ENCODE results near the gene ATPAF2.

The ATPAF2 gene

GRCh38 chr17:18028114-18028951 is 10.6 kb downstream of the ATPAF2 start:
- Mint-ChIP-seq H3K27ac (no peak overlapping the region), H3K9me3 (ENCODE audit: low read depth) (no peaks in the 10 kb centered on the region), H3K27me3 (no peaks in the 10 kb centered on the region), H3K4me1 (ENCODE audit: low read depth) (peaks cover 24% of the 10 kb centered on the region), H3K36me3 (peaks cover 6% of the 10 kb centered on the region), H3K4me3 (no peak overlapping the region)

- Mint-ChIP-seq H3K27ac (no peak overlapping the region), H3K4me3 (no peak overlapping the region)
Observed at GRCh38 chr17:18027280-18027679, 11.7 kb downstream of the ATPAF2 start.

GRCh38 chr17:18025945-18026776 is 12.8 kb downstream of the ATPAF2 start:
- Mint-ChIP-seq H3K4me3 (peak overlapping the region; percentile 63), H3K4me1 (ENCODE audit: low read depth) (peaks cover 17% of the 10 kb centered on the region), H3K27ac (peak overlapping the region; percentile 24)

More at GRCh38 chr17:18027280-18027679, 11.7 kb downstream of the ATPAF2 start:
- Mint-ChIP-seq H3K36me3 (peaks cover 6% of the 10 kb centered on the region), H3K4me1 (ENCODE audit: low read depth) (peaks cover 17% of the 10 kb centered on the region), H3K27me3 (no peaks in the 10 kb centered on the region), H3K9me3 (ENCODE audit: low read depth) (no peaks in the 10 kb centered on the region)

GRCh38 chr17:18025241-18025944 is 13.6 kb downstream of the ATPAF2 start:
- no peaks in the 10 kb centered on the region for H3K9me3 Mint-ChIP-seq (ENCODE audit: low read depth)
- H3K27me3 Mint-ChIP-seq = no peaks in the 10 kb centered on the region
- H3K27ac Mint-ChIP-seq = peak overlapping the region; percentile 24
- peak overlapping the region; percentile 63 for H3K4me3 Mint-ChIP-seq
- peaks cover 17% of the 10 kb centered on the region for H3K4me1 Mint-ChIP-seq (ENCODE audit: low read depth)
- peaks cover 6% of the 10 kb centered on the region for H3K36me3 Mint-ChIP-seq

More at GRCh38 chr17:18025945-18026776, 12.8 kb downstream of the ATPAF2 start:
- Mint-ChIP-seq H3K9me3 (ENCODE audit: low read depth) (no peaks in the 10 kb centered on the region), H3K27me3 (no peaks in the 10 kb centered on the region), H3K36me3 (peaks cover 6% of the 10 kb centered on the region)

DNA sequence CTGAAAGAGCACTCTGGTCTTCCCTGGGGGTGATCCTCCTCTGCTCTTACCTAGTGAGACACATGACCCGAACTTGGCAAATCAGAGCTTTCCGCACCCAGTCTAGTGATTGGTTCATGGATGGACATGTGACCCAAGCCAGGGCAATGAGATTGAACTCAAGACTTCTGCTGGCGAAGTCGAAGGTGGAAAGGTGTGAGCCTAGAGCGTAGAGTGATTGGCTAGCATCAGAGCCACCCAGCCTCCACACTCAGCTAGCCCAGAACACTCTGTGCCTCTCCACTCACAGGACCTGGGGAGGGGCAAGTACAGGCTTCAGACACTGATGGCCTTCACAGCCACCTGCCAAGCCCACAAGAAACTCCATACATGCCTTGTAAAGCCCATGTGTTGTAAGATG is 17.6 kb downstream of the ATPAF2 start:
- H3K27me3 Mint-ChIP-seq = no peaks in the 10 kb centered on the region
- peaks cover 7% of the 10 kb centered on the region for H3K36me3 Mint-ChIP-seq
- no peak overlapping the region for H3K27ac Mint-ChIP-seq
- no peaks in the 10 kb centered on the region for H3K9me3 Mint-ChIP-seq (ENCODE audit: low read depth)
- H3K4me1 Mint-ChIP-seq (ENCODE audit: low read depth) = peaks cover 12% of the 10 kb centered on the region
- no peak overlapping the region for H3K4me3 Mint-ChIP-seq

DNA sequence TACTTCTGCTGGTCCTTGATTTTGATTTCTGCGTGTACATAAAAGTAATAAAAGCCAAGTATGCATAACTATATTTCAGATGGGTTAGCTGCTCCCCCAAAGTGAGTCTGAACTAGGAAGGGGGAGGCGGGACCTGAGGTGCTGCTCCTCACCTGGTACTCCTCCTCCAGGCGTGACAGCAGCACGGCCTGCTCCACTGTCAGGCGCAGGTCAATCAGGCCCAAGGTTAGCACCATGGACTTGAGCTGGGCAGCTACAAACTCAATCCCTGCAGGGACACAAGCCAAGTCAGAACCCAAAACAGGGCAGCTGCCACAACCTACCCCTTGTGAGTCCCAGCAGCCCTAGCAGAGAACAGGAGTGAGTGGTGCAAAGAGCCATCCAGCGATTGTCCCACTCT is 18.0 kb downstream of the ATPAF2 start:
- H3K27ac Mint-ChIP-seq = no peak overlapping the region
- H3K27me3 Mint-ChIP-seq = no peaks in the 10 kb centered on the region
- H3K4me1 Mint-ChIP-seq (ENCODE audit: low read depth) = peaks cover 8% of the 10 kb centered on the region
- H3K9me3 Mint-ChIP-seq (ENCODE audit: low read depth) = no peaks in the 10 kb centered on the region
- no peak overlapping the region for H3K4me3 Mint-ChIP-seq
- H3K36me3 Mint-ChIP-seq = peaks cover 8% of the 10 kb centered on the region

DNA sequence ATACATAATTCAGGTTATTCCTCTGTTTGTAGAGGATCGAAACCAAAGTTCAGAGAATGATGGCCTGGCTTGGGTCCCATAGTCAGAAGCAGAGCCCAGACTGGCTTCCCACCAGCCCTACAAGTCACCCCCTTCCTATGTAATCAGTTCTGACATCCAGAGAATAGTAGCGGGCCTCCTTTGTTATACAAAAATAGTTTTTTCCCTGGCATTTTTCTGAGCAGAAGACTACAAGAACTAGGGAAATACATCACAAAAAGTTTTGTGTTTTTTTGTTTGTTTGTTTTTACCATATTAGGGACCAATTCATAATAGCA is 19.2 kb downstream of the ATPAF2 start:
- Mint-ChIP-seq H3K9me3 (ENCODE audit: low read depth) (no peaks in the 10 kb centered on the region), H3K27ac (no peak overlapping the region), H3K36me3 (peaks cover 7% of the 10 kb centered on the region), H3K4me1 (ENCODE audit: low read depth) (no peaks in the 10 kb centered on the region), H3K27me3 (no peaks in the 10 kb centered on the region), H3K4me3 (no peak overlapping the region)

GRCh38 chr17:18018411-18018921 is 20.5 kb downstream of the ATPAF2 start:
- Mint-ChIP-seq H3K9me3 (ENCODE audit: low read depth) (no peaks in the 10 kb centered on the region), H3K27me3 (no peaks in the 10 kb centered on the region), H3K36me3 (peaks cover 7% of the 10 kb centered on the region), H3K27ac (no peak overlapping the region), H3K4me1 (ENCODE audit: low read depth) (no peaks in the 10 kb centered on the region), H3K4me3 (no peak overlapping the region)

- no peaks in the 10 kb centered on the region for H3K27me3 Mint-ChIP-seq
- peaks cover 9% of the 10 kb centered on the region for H3K36me3 Mint-ChIP-seq
- no peak overlapping the region for H3K27ac Mint-ChIP-seq
- H3K4me1 Mint-ChIP-seq (ENCODE audit: low read depth) = no peaks in the 10 kb centered on the region
- no peaks in the 10 kb centered on the region for H3K9me3 Mint-ChIP-seq (ENCODE audit: low read depth)
- no peak overlapping the region for H3K4me3 Mint-ChIP-seq
Observed at GRCh38 chr17:18017958-18018357, 21.0 kb downstream of the ATPAF2 start.

DNA sequence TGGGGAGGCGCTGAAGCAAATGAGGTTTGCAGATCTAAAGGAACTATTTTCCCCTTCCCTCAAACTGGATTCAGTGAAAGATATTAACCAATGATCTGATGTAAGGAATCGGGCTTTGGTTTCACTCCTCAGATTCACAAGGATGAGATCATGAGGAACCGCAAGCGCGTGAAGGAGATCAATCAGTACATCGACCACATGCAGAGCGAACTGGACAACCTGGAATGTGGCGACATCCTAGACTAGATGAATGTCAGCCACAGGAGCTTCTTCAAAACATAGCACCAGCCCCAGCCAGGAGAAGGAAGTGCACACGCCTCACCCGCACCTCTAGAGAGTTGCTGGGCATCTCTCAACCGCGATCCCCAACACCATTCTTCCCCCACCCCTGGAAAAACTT is 22.5 kb downstream of the ATPAF2 start:
- peaks cover 9% of the 10 kb centered on the region for H3K36me3 Mint-ChIP-seq
- H3K27me3 Mint-ChIP-seq = no peaks in the 10 kb centered on the region
- no peaks in the 10 kb centered on the region for H3K4me1 Mint-ChIP-seq (ENCODE audit: low read depth)
- no peak overlapping the region for H3K4me3 Mint-ChIP-seq
- H3K9me3 Mint-ChIP-seq (ENCODE audit: low read depth) = no peaks in the 10 kb centered on the region
- no peak overlapping the region for H3K27ac Mint-ChIP-seq

GRCh38 chr17:18015593-18015992 is 23.4 kb downstream of the ATPAF2 start:
- Mint-ChIP-seq H3K27ac (no peak overlapping the region), H3K4me1 (ENCODE audit: low read depth) (no peaks in the 10 kb centered on the region), H3K36me3 (peaks cover 9% of the 10 kb centered on the region), H3K4me3 (no peak overlapping the region), H3K27me3 (no peaks in the 10 kb centered on the region), H3K9me3 (ENCODE audit: low read depth) (no peaks in the 10 kb centered on the region)

DNA sequence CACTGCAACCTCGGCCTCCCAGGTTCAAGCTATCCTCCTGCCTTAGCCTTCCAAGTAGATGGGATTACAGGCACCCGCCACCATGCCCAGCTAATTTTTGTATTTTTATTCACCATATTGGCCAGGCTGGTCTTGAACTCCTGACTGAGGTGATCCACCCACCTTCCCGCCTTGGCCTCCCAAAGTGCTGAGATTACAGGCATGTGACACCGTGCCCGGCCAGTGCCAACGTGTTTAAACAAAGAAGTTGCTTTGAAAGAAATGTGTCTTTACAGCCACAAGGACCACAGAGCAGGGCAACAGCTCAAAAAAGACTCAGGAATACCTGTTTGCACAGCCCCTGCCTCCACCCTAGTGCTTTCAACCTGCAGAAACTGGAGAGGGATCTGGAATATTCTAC is 25.0 kb downstream of the ATPAF2 start:
- Mint-ChIP-seq H3K4me1 (ENCODE audit: low read depth) (no peaks in the 10 kb centered on the region), H3K36me3 (peaks cover 14% of the 10 kb centered on the region), H3K27me3 (no peaks in the 10 kb centered on the region), H3K27ac (no peak overlapping the region), H3K4me3 (no peak overlapping the region), H3K9me3 (ENCODE audit: low read depth) (no peaks in the 10 kb centered on the region)

- no peaks in the 10 kb centered on the region for H3K27me3 Mint-ChIP-seq
- H3K27ac Mint-ChIP-seq = no peak overlapping the region
- no peaks in the 10 kb centered on the region for H3K9me3 Mint-ChIP-seq (ENCODE audit: low read depth)
- no peaks in the 10 kb centered on the region for H3K4me1 Mint-ChIP-seq (ENCODE audit: low read depth)
- no peak overlapping the region for H3K4me3 Mint-ChIP-seq
- peaks cover 18% of the 10 kb centered on the region for H3K36me3 Mint-ChIP-seq
Observed at GRCh38 chr17:18011286-18011685, 27.7 kb downstream of the ATPAF2 start.

DNA sequence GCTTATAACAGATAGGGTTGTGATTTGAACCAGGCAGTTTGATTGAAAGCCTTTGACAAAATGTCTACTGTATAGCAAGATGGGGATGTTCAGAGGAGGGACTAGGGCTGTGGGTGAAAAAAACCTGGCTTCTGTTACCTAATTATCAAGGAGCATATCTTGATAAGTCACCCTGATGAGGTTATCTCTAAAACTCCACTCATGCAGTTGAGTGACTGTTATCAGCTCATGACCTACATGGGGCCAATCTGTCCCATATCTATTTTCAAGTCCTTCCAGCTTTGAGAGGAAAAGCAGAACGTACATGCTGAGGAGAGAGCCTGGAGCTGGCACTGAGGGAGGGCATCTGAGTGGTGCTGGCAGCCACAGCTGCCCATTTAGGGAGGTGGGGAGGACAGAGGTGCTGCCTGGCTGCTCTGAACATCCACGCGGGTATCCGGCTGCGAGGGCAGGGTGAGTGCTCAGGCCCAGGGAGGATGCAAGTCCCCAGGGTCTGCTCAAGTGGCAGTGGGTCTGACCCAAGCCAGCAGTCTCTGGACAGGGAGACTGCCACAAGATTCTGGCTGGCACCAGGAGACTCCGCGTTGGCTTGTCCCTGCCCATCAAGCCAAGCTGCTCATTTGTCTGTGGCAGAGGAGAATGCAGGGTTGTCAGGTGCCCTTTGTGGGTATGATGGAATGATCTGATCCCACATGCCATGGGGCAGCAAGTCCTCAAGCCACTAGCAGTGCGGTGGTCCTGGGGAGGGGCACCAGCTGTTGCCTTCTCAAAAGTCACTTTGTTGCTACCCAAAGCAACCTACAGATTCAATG is 29.2 kb downstream of the ATPAF2 start:
- H3K9me3 Mint-ChIP-seq (ENCODE audit: low read depth) = no peaks in the 10 kb centered on the region
- H3K36me3 Mint-ChIP-seq = peaks cover 16% of the 10 kb centered on the region
- H3K27ac Mint-ChIP-seq = no peak overlapping the region
- no peak overlapping the region for H3K4me3 Mint-ChIP-seq
- H3K4me1 Mint-ChIP-seq (ENCODE audit: low read depth) = no peaks in the 10 kb centered on the region
- H3K27me3 Mint-ChIP-seq = no peaks in the 10 kb centered on the region
